GM18505 (cell line): ENCODE measurements around the gene SAMD14.
A peak's percentile ranks its signal among the peaks of the same experiment; 100 is the strongest.

ENCODE experiments used
- ATAC-seq: cut with Tn5 transposase; IDR thresholded peaks from one replicate; pipeline ENCODE4 v1.9.1; 2021; ENCODE audit not compliant: unreplicated experiment
- POLR2A ChIP-seq: IDR thresholded peaks from 4 replicates; pipeline ENCODE4 v1.6.1; 2011; ENCODE audit warnings: borderline replicate concordance; ENCODE audit not compliant: insufficient read depth, insufficient read length; ENCODE audit errors: extremely low read depth

SAMD14 gene

DNA sequence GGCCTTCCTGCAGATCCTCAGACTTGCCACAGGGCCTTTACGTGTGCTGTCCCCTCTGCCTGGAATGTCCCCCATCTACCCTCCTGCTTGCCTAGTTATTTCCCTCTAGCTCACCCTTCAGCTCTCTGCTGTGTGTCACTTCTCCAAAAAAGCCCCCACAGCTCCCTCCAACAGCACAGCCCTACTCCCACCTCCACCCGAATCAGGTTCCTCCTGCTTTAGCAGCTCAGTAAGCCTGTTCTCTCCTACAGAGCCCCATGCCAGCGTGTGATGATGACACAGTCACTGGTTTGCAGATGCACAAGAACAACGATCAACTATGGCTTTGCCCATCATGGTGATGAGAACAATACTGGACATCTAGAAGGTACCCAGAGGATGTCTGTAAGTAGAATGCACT is 7.1 kb upstream of the SAMD14 start:
- TF ChIP-seq POLR2A = no peak
- ATAC-seq = no peak

- no peak for ATAC-seq
Observed at GRCh38 chr17:50136096-50136687, 6.2 kb upstream of the SAMD14 start.

GRCh38 chr17:50135316-50136095 is 5.5 kb upstream of the SAMD14 start:
- no peak for ATAC-seq
- no peak for TF ChIP-seq POLR2A

More at GRCh38 chr17:50136096-50136687, 6.2 kb upstream of the SAMD14 start:
- TF ChIP-seq POLR2A = no peak

DNA sequence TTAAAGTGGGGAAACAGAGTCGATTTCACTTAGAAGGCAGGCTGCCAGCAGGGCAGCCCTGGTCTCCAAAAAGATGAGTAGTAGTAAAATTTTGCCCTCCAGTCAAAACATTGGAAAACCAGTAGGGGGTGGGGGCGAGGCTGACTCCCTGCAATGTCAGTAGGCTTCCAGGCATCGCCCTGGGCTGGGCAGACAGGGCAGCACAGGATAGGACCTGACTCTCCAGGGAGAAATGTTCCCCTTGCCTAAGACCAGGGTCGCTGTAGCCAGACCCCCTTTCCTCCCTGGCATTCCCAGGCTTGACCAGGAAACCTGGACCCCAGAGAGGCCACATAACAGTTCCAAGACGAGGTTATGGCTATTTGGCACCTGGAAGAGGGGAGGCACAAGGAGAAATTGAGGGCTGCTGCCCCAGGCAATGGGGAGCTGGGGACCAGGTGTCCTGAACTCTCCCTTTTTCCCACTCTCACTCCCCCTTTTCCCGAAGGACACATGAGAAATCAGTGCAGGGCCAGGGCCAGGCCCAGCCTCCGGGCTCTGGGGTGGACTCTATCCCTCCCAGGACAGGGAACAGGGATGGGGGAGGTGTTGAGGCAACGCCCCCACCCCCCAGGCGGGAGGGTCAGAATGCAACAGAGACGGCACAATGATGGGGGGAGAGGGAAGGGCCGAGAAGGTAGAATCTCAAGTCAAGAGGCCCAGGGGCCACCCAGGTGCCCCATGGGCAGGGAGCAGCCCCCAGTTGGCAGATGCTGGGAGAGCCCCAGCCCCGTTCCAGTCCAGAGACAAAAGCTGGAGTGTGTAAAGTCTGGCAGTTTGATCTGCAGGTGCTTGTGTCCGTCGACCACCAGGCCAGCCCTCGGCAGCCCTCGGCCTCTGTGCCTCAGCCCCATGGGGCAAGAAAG is 4.5 kb upstream of the SAMD14 start:
- ATAC-seq = no peak
- no peak for TF ChIP-seq POLR2A

GRCh38 chr17:50133769-50134099 is 3.8 kb upstream of the SAMD14 start:
- no peak for ATAC-seq
- TF ChIP-seq POLR2A = no peak

DNA sequence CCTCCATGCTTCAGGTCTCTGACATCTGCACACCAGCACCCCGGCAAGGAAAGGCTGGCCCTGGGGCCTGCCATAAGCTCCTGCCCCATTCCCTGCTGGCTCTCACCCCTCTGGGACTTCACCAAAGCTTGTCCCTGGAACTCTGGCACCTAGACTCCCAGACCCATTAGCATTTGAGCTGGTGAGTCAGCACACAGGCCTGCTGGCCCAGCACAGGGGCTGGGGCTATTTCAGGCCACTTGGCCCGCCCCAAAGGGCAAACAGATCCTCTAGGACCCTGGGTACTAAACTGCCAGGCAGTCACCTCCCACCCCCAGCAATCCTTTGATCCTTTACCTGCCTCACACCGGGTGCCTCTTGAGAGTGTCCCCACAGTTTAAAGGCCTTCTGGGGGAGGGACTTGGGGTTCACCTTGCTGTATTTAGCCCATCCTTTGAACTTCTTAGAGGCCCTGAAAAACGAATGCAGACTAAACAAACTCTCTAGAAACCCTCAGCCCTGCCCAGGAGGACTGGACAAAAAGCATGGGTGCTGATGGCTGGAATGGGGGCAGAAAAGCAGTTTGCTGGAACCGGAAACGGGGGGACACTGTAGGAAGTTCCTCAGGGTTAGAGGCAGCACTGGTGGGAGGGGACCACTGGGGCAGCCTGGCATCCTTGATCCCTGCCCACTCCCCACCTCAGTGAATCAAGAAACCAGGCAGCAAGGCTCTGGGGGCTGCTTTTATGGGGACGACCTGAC is 3.2 kb upstream of the SAMD14 start:
- TF ChIP-seq POLR2A = no peak
- no peak for ATAC-seq

GRCh38 chr17:50132104-50132794 is 2.3 kb upstream of the SAMD14 start:
- TF ChIP-seq POLR2A = peak; percentile 21
- ATAC-seq = no peak

- ATAC-seq = no peak
- TF ChIP-seq POLR2A = no peak
Observed at GRCh38 chr17:50130559-50131305, 772 bp upstream of the SAMD14 start.

- TF ChIP-seq POLR2A = no peak
- no peak for ATAC-seq
Observed at GRCh38 chr17:50129353-50129727, 620 bp downstream of the SAMD14 start.

GRCh38 chr17:50128441-50129352 is 1.3 kb downstream of the SAMD14 start:
- no peak for TF ChIP-seq POLR2A
- no peak for ATAC-seq

DNA sequence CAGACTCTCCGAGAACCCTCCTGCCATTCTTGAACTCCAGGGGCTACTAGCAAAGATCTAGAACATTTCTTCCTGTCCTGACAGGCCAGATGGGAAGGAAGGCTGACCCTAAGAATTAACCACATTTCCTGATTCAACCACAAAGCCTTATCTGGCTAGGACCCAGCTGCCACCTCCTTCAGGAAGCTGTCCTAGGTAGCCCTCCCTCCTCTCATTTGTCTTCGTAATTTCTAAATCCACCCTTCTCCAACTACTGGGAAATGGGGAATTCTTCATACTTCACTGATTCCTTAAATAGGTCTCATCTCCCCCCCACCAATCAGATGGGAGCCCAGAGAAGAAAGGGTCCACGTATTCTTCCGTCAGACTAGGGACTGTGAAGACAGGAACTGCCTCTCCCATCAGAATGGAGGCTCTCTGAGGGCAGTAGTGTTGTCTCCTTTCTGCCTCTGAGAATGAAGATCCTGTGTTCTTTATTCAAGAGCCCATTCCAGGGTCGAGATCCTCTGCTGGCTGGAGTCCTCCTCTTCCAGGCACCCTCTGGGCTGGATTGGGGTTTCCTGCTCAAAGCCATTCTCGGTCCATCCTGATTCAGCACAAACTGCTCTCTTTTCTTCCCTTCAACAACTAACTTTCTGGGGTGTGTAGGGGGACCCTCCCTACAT is 2.1 kb downstream of the SAMD14 start:
- TF ChIP-seq POLR2A = no peak
- no peak for ATAC-seq

DNA sequence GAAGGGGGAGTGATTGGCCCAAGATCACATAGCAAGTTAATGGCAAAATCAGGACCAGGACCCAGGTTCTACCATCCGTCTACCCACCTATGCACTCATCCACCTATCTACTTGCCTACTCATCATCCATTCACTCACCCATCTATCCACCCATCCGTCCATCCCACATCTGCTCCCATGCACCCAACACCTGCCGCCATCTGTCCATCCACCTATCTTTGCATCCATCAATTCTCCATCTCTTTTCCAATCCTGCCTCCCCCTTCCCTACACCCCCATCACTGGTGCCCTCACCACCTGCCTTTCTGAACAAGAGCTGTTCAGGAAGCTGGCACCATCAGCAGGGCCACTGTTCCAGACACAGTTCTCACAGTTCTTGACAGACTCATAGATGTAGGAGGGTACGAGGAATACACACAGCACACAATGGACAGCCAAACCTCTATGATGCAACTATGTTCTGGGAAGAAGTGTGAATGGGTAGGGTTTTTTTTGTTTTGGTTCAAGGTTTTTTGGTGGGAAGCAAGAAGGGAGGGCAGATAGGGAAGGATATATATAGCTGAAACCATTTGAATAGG is 4.5 kb downstream of the SAMD14 start:
- no peak for TF ChIP-seq POLR2A
- no peak for ATAC-seq
